GM18526 (cell line): Measurements from ENCODE around the gene POTEG.
"Not testable (repeated sequence)": the region's sequence is repeated elsewhere in the genome, so short reads cannot be mapped to it uniquely, and the experiment has no call there.

Experiments used
- POLR2A ChIP-seq: IDR thresholded peaks from 3 replicates; pipeline ENCODE4 v1.6.1; 2011; ENCODE audit not compliant: insufficient read length; ENCODE audit errors: extremely low read depth

Gene POTEG

GRCh38 chr14:19434241-19434640 lies at the start of gene POTEG:
POTEG (minus strand) TSS chr14:19434341; CDS start chr14:19434289, 52 bp downstream.
- TF ChIP-seq POLR2A = not testable (repeated sequence)
